WERI-Rb-1 (cell line): ENCODE data around the gene DIAPH3.
A peak's percentile ranks its signal among the peaks of the same experiment; 100 is the strongest.

Experiments
- DNase-seq: peaks from one replicate; pipeline ENCODE4 v3.0.0-alpha.2; 2020
- H3K27ac ChIP-seq: fragments of 250-450 bp; sonication (Bioruptor Pico); 2 replicates; pipeline ENCODE4 v1.5.1; 2020; ENCODE audit warnings: mild to moderate bottlenecking, moderate library complexity
- H3K27me3 ChIP-seq: fragments of 250-450 bp; sonication (Bioruptor Pico); 2 replicates; pipeline ENCODE4 v1.5.1; 2021; ENCODE audit warnings: mild to moderate bottlenecking, low read depth, moderate library complexity; ENCODE audit not compliant: insufficient read depth, severe bottlenecking
- H3K36me3 ChIP-seq: fragments of 250-450 bp; sonication (Bioruptor Pico); 2 replicates; pipeline ENCODE4 v1.5.1; 2020; ENCODE audit warnings: mild to moderate bottlenecking, moderate library complexity
- H3K4me3 ChIP-seq: 2 replicates; pipeline ENCODE4 v1.5.1; 2011; ENCODE audit warnings: low read depth, mild to moderate bottlenecking, control low read depth, low read length
- H3K9me3 ChIP-seq: fragments of 250-450 bp; sonication (Bioruptor Pico); 2 replicates; pipeline ENCODE4 v1.5.1; 2021; ENCODE audit warnings: mild to moderate bottlenecking, moderate library complexity; ENCODE audit not compliant: severe bottlenecking
- TF ChIP-seq, protein P1 (sequence below): IDR thresholded peaks from 2 replicates; pipeline ENCODE4 v1.5.1; 2011; ENCODE audit warnings: low read depth, mild to moderate bottlenecking, control low read depth, inconsistent platforms, low read length

The DIAPH3 gene

DNA sequence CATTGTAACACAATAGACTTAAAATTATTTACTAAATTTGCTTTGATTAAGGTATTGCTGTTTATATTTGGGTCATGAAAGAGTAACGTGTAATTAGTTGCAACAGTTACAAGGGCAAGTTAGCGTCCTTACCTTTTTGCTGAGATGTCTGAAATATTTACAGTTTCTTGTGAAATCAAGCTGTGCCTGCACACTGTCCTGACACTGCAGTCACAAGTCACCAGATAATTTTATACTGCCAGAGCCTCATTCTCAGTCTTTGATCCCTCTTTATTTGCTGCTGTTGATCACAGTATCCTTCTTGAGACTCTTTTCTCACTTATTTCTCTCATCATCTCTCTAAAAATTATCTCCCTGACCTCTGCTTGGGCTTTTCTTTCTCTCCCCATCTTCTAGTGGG, 8.4 kb upstream of the DIAPH3 start:
- DNase-seq = no peak
- TF ChIP-seq, protein P1, sequence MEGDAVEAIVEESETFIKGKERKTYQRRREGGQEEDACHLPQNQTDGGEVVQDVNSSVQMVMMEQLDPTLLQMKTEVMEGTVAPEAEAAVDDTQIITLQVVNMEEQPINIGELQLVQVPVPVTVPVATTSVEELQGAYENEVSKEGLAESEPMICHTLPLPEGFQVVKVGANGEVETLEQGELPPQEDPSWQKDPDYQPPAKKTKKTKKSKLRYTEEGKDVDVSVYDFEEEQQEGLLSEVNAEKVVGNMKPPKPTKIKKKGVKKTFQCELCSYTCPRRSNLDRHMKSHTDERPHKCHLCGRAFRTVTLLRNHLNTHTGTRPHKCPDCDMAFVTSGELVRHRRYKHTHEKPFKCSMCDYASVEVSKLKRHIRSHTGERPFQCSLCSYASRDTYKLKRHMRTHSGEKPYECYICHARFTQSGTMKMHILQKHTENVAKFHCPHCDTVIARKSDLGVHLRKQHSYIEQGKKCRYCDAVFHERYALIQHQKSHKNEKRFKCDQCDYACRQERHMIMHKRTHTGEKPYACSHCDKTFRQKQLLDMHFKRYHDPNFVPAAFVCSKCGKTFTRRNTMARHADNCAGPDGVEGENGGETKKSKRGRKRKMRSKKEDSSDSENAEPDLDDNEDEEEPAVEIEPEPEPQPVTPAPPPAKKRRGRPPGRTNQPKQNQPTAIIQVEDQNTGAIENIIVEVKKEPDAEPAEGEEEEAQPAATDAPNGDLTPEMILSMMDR = no peak
- Histone ChIP-seq H3K36me3 (no peaks in the 10 kb centered on the region), H3K27me3 (no peaks in the 10 kb centered on the region), H3K9me3 (no peaks in the 10 kb centered on the region), H3K4me3 (no peak overlapping the region), H3K27ac (no peak overlapping the region)

DNA sequence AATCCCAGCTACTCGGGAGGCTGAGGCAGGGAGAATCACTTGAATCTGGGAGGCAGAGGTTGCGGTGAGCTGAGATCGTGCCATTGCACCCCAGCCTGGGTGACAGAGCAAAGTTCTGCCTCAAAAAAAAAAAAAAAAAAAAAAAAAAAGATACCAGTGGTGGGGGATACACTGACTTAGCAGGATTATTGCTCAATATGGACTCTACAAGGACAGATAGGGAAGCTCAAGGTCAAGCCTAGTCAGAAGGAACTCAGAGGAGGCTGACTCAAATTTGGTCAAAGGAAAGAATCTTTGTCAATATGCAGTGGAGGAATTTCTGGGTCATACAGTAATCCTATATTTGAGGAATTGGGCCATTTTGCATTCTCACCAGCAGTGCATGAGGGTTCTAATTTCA, 6.7 kb upstream of the DIAPH3 start:
- Histone ChIP-seq H3K4me3 (no peak overlapping the region), H3K9me3 (no peaks in the 10 kb centered on the region), H3K36me3 (no peaks in the 10 kb centered on the region), H3K27ac (no peak overlapping the region), H3K27me3 (no peaks in the 10 kb centered on the region)
- TF ChIP-seq, protein P1 = no peak
- DNase-seq = no peak

DNA sequence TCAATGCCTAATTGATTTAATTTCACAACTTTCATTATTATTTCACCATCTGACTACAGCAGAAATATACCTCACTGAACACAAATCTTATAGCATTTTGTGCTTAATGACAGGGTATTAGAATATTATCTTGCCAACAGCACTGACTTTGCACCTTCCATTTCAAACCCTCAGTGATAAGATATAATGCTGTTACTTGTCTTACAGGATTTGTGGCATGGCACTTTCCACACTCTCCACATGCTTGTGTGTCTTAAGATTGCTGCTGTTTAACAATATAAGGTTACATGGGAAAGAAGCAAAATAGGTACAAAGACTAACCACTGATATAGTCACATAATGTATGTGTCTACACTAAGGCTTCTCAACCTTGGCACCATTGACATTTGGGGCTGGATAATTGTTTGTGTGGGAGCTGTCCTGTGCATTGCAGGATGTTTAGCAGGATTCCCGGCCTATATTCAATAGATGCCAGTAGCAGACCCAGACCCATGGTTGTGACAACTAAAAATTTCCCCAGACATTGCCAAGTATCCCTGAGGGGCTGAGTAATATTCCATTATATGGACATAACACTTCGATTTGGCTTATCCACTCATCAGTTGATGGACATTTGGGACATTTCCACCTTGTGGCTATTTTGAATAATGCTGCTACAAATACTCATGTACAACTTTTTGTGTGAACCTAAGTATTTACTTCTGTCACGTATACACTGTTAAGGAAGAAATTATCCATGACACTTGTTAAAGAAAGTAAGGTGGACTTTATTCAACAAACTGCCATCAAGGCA, 5.7 kb upstream of the DIAPH3 start:
- TF ChIP-seq, protein P1 = no peak
- Histone ChIP-seq H3K27me3 (no peaks in the 10 kb centered on the region), H3K9me3 (no peaks in the 10 kb centered on the region), H3K4me3 (no peak overlapping the region), H3K36me3 (no peaks in the 10 kb centered on the region), H3K27ac (no peak overlapping the region)
- DNase-seq = no peak

DNA sequence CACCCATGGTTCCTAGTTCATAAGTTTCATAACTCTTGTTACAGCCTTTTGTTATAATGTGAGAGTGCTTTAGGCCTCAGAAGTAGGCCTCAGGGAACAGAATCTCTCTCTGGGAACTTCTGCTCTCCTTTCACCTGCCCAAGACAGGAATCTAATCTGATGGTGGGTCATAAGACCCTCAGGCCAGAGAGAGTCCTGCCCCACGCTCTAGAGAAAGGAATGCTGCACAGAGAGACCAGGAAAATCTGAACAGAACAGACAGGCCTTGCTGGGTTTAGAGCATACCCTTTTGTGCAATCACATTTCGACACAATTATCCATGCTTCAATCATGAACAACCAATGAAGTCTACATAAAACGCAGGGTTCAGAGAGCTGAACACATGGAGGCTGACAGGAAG, 3.4 kb upstream of the DIAPH3 start:
- Histone ChIP-seq H3K4me3 (no peak overlapping the region), H3K36me3 (no peaks in the 10 kb centered on the region), H3K27ac (no peak overlapping the region), H3K27me3 (no peaks in the 10 kb centered on the region), H3K9me3 (no peaks in the 10 kb centered on the region)
- TF ChIP-seq, protein P1 = no peak
- no peak for DNase-seq

DNA sequence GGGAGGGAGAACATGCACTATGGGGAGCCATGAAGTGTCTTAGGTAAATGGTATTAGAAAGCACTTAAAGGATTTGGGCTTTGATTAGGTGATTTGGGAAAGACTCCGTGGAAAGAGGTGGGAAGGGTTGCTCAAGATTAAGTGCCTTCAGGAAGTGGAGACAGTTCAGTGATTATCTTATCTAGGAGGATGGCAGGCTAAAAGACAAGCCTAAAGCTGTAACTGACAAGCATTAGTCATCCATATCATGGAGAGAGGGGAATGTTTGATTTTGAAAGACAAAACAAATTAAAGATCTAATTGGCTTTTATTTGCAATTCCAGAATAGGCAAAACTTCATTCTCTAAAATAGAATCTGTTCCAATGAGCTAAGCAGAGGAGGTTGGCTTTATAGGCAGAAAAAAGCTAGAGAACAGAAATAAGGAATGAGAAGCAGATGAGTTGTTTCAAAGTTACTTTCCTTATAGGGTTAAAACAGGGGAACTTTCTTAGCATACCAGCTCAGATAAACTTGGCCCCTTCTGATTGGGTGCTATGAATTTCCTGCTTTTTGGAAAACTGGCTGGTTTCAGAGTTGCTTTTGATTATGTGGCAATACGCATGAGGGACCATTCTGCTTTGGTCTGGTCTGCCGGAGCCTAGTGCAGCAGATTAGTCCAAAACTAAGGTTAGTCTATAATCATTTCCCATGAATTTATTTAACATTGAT, 1.8 kb upstream of the DIAPH3 start:
- TF ChIP-seq, protein P1 = no peak
- Histone ChIP-seq H3K9me3 (no peaks in the 10 kb centered on the region), H3K27me3 (no peaks in the 10 kb centered on the region), H3K4me3 (no peak overlapping the region), H3K27ac (no peak overlapping the region), H3K36me3 (no peaks in the 10 kb centered on the region)
- peak; percentile 12 for DNase-seq
